Stimulated activated CD8-positive, alpha-beta memory T cell treated with anti-CD3 and anti-CD28 coated beads, Interleukin-4, amount 100 ng/mL, for 48 hours (primary cell): ENCODE data around the gene MARCHF3.
"Not testable (repeated sequence)": the region's sequence is repeated elsewhere in the genome, so short reads cannot be mapped to it uniquely, and the experiment has no call there.

Source experiments
- DNase-seq: peaks from one replicate; pipeline ENCODE4 v3.0.0-alpha.2; 2020

MARCHF3 gene

GRCh38 chr5:126866851-126867636, 163.3 kb downstream of the MARCHF3 start:
- no peak for DNase-seq

- DNase-seq, result no peak
These were observed 165.1 kb downstream of the MARCHF3 start for GRCh38 chr5:126865299-126865698.

- no peak for DNase-seq
These were observed 166.2 kb downstream of the MARCHF3 start for GRCh38 chr5:126864042-126864688.

- DNase-seq, result no peak
These were observed 167.0 kb downstream of the MARCHF3 start for GRCh38 chr5:126863402-126863801.

- no peak for DNase-seq
These were observed 171.9 kb downstream of the MARCHF3 start for GRCh38 chr5:126858441-126858840.

- DNase-seq, result no peak
These were observed 172.6 kb downstream of the MARCHF3 start for GRCh38 chr5:126857472-126858410.

- no peak for DNase-seq
These were observed 175.1 kb downstream of the MARCHF3 start for GRCh38 chr5:126855266-126855665.

- no peak for DNase-seq
These were observed 175.7 kb downstream of the MARCHF3 start for GRCh38 chr5:126854526-126855110.

- DNase-seq, result peak; percentile 35
These were observed 176.6 kb downstream of the MARCHF3 start for GRCh38 chr5:126853541-126854307.

- no peak for DNase-seq
These were observed 177.5 kb downstream of the MARCHF3 start for GRCh38 chr5:126852841-126853271.

GRCh38 chr5:126852091-126852571, 178.2 kb downstream of the MARCHF3 start:
- no peak for DNase-seq

- DNase-seq, result no peak
These were observed 178.8 kb downstream of the MARCHF3 start for GRCh38 chr5:126851501-126852011.

GRCh38 chr5:126849101-126849678, 181.2 kb downstream of the MARCHF3 start:
- no peak for DNase-seq

GRCh38 chr5:126848253-126848652, 182.1 kb downstream of the MARCHF3 start:
- DNase-seq, result no peak

- DNase-seq, result no peak
These were observed 182.5 kb downstream of the MARCHF3 start for GRCh38 chr5:126847826-126848251.

GRCh38 chr5:126847456-126847820, 182.9 kb downstream of the MARCHF3 start:
- no peak for DNase-seq

GRCh38 chr5:126846744-126847455, 183.5 kb downstream of the MARCHF3 start:
- DNase-seq, result no peak

- DNase-seq, result no peak
These were observed 184.0 kb downstream of the MARCHF3 start for GRCh38 chr5:126846344-126846743.

- peak; percentile 60 for DNase-seq
These were observed 184.8 kb downstream of the MARCHF3 start for GRCh38 chr5:126845470-126846070.

GRCh38 chr5:126843375-126843774, 187.0 kb downstream of the MARCHF3 start:
- not testable (repeated sequence) for DNase-seq
